HepG2 (cell line): ENCODE data around the gene CRKL. TPM values are rescaled to one million over a fixed set of nuclear protein-coding genes. Genes with fewer than 3 reads are reported as not detected.

Experiments used
- ATAC-seq: fragments of 200-7000 bp; cut with Tn5 transposase; 3 replicates; pipeline ENCODE4 v1.9.1; 2020; ENCODE audit warnings: mild to moderate bottlenecking, moderate library complexity
- BruUV-seq: library from RNA; stranded (reverse); fragments of 400-500 nt; replicated peaks from 2 replicates; lab custom pipeline; 2021; lab: Mats Ljungman, UMichigan
- CTCF ChIA-PET: fragments of 300-600 bp; formaldehyde crosslinking; extraction: SDS; loops from one replicate; lab custom pipeline; 2021; ENCODE audit warnings: low total read pairs, inconsistent platforms, low intra/inter-chr PET ratio; lab: Yijun Ruan, JAX
- POLR2A ChIA-PET: fragments of 350-600 bp; sonication (Branson Sonifier 250); formaldehyde crosslinking; loops from one replicate; lab custom pipeline; 2020; ENCODE audit warnings: antibody characterized with exemption, inconsistent platforms; lab: Yijun Ruan, JAX
- DNase-seq: peaks from one replicate; pipeline ENCODE4 v3.0.0-alpha.2; 2015; ENCODE audit warnings: low spot score
- FAIRE-seq: peaks from 3 replicates; lab custom pipeline; 2011; peaks lifted over from hg19 to GRCh38; lab: Jason Lieb, UNC
- H2AFZ ChIP-seq: one replicate; pipeline ENCODE4 v1.6.1; 2011; ENCODE audit warnings: low read length, inconsistent platforms
- H3K27ac ChIP-seq: fragments of 300-600 bp; 3 replicates; pipeline ENCODE4 v1.8.0; 2011; ENCODE audit warnings: mixed run types, mild to moderate bottlenecking, mixed read lengths, low read length, inconsistent platforms; ENCODE audit not compliant: insufficient read depth; ENCODE audit errors: extremely low read length
- H3K27me3 ChIP-seq, 2 experiments: fragments of 200-600 bp in 1 of 2; 2 replicates in 1 of 2; 3 replicates in 1 of 2; pipeline versions ENCODE4 v1.6.0 to v1.8.0; 2011; ENCODE audit warnings: low read length in 2 of 2, mild to moderate bottlenecking in 2 of 2, moderate library complexity in 2 of 2, inconsistent platforms in 1 of 2; ENCODE audit not compliant: insufficient read depth in 2 of 2, control insufficient read depth in 1 of 2
- H3K36me3 ChIP-seq, 2 experiments: fragments of 200-600 bp in 1 of 2; replicated peaks in 1 of 2; 2 replicates in 1 of 2; 3 replicates in 1 of 2; pipeline versions ENCODE4 v1.5.1 to v1.8.0; 2011; ENCODE audit warnings: low read length in 2 of 2, inconsistent platforms in 1 of 2; ENCODE audit not compliant: insufficient read depth in 2 of 2, control insufficient read depth in 1 of 2
- H3K4me1 ChIP-seq: 2 replicates; pipeline ENCODE4 v1.5.1; 2012; ENCODE audit warnings: low read length, inconsistent platforms; ENCODE audit not compliant: insufficient read depth
- H3K4me2 ChIP-seq: 2 replicates; pipeline ENCODE4 v1.6.0; 2011; ENCODE audit warnings: low read depth, low read length, inconsistent platforms
- H3K4me3 ChIP-seq, 3 experiments: fragments of 200-600 bp in 1 of 3; sonication (generic), shearing (Covaris generic) in 1 of 3; replicated peaks in 1 of 3; 2 replicates each; pipeline ENCODE4 v1.5.1; 2011 to 2016; ENCODE audit warnings: low read length in 3 of 3, inconsistent platforms in 2 of 3, low read depth in 2 of 3, mild to moderate bottlenecking in 2 of 3, control low read depth in 1 of 3, mixed read lengths in 1 of 3; ENCODE audit not compliant: insufficient read depth in 1 of 3
- H3K79me2 ChIP-seq: one replicate; pipeline ENCODE4 v1.6.1; 2011; ENCODE audit warnings: low read length, inconsistent platforms; ENCODE audit not compliant: insufficient read depth
- H3K9ac ChIP-seq: 2 replicates; pipeline ENCODE4 v1.6.0; 2011; ENCODE audit warnings: mild to moderate bottlenecking, low read depth, low read length, inconsistent platforms; ENCODE audit not compliant: insufficient read depth
- H3K9me3 ChIP-seq: 2 replicates; pipeline ENCODE4 v1.5.1; 2012; ENCODE audit warnings: mild to moderate bottlenecking, low read length
- H4K20me1 ChIP-seq: 2 replicates; pipeline ENCODE4 v1.6.0; 2011; ENCODE audit warnings: inconsistent platforms, mild to moderate bottlenecking, low read length, moderate library complexity; ENCODE audit not compliant: insufficient read depth
- FOXP1 ChIP-seq, 2 experiments: fragments of 450-650 bp in 1 of 2; IDR thresholded peaks; 2 replicates each; pipeline ENCODE4 v1.6.1; 2017 to 2018; ENCODE audit warnings: antibody characterized with exemption in 1 of 2
- KMT2B ChIP-seq: IDR thresholded peaks from 2 replicates; pipeline ENCODE4 v1.6.1; 2016; ENCODE audit warnings: missing genetic modification reagents, missing compliant biosample characterization
- SNAPC2 ChIP-seq: sonication (generic); formaldehyde crosslinking; IDR thresholded peaks from 2 replicates; pipeline ENCODE4 v1.8.1; 2022; ENCODE audit warnings: mild to moderate bottlenecking, missing genetic modification reagents
- TBX2 ChIP-seq: sonication (generic); formaldehyde crosslinking; IDR thresholded peaks from 2 replicates; pipeline ENCODE4 v1.5.0; 2020; ENCODE audit warnings: missing genetic modification reagents, mild to moderate bottlenecking, borderline replicate concordance
- ZFY ChIP-seq: sonication (generic); formaldehyde crosslinking; IDR thresholded peaks from 2 replicates; pipeline ENCODE4 v1.4.0; 2020; ENCODE audit warnings: missing genetic modification reagents
- WGBS: methylation state at CpG from one replicate; pipeline ENCODE4 v1.1.6; 2017; ENCODE audit warnings: low lambda C conversion rate; 5-methylcytosine and 5-hydroxymethylcytosine counted together
- in situ Hi-C: cut with HindIII; loops from 2 replicates; pipeline ENCODE4 v1.10.0; 2017; ENCODE audit warnings: low pct_unique_long_range_greater_than_20kb; ENCODE audit not compliant: extremely low pct_ligation_motif_present
- intact Hi-C: fragments of 100-400 bp; cut with micrococcal nuclease; formaldehyde crosslinking; loops from one replicate; pipeline ENCODE4 v1.10.0; 2022; ENCODE audit not compliant: unreplicated experiment
- polyA plus RNA-seq, 8 experiments: library from polyadenylated mRNA; depleted of rRNA in 3 of 8; stranded (reverse) in 7 of 8; unstranded in 1 of 8; fragments of >200 nt; fragmentation: Illumina TruSeq in 4 of 8; extraction: Trizol in 4 of 8; gene quantifications; 2 replicates each; pipeline versions ENCODE4 v1.2.1 to v1.2.3, GENCODE V29; 2011 to 2016; ENCODE audit warnings: low read depth in 4 of 8, missing spikeins in 1 of 8, mixed read lengths in 1 of 8; ENCODE audit not compliant: insufficient read depth in 1 of 8
- total RNA-seq, 5 experiments: library from RNA; depleted of rRNA; stranded (reverse); fragments of >200 nt; fragmentation: Illumina TruSeq; extraction: Trizol; gene quantifications; 2 replicates each; pipeline ENCODE4 v1.2.3, GENCODE V29; 2016; ENCODE audit warnings: low read depth in 1 of 5

CRKL gene
- total and polyA plus RNA-seq, 2 of the 13 experiments (the other 11 are each of a cell fraction or from before 2014, with no cell fraction given): 37.4 to 60.6 TPM

- TF ChIP-seq FOXP1 (IDR thresholded peaks at IDR 0.05) (no peak), FOXP1 (CRISPR knock-in tag; IDR thresholded peaks at IDR 0.05) (no peak)
These were observed 47.0 kb downstream of the CRKL start (continued) for GRCh38 chr22:20964090-20964798.

- Histone ChIP-seq H2AFZ (no peak overlapping the region), H3K4me2 (peak overlapping the region; percentile 99), H3K4me3 (peak overlapping the region; percentile 61 to 72 (median 72)), H3K4me1 (peaks cover 56% of the 10 kb centered on the region), H3K27me3 (no peaks in the 10 kb centered on the region), H3K27ac (peak overlapping the region; percentile 69), H3K9ac (peak overlapping the region; percentile 75), H4K20me1 (no peaks in the 10 kb centered on the region), H3K79me2 (peaks cover 4% of the 10 kb centered on the region), H3K36me3 (no peaks in the 10 kb centered on the region), H3K9me3 (no peaks in the 10 kb centered on the region)
- in situ Hi-C loops (no loop called here), intact Hi-C loops (loop anchor here (5.0 kb wide), 1 partner anchor 77 kb away; no protein-coding TSS in a partner anchor)
- FAIRE-seq (no peak), ATAC-seq (no peak), DNase-seq (no peak)
- POLR2A ChIA-PET: interaction anchor here (1.1 to 3.9 kb wide), 2 partner anchors 16 to 38 kb away, joined by 3 to 33 read pairs; partner anchors contain the start of gene LZTR1
- BruUV-seq: no TSS peak
- CTCF ChIA-PET: interaction anchor here (1.0 kb wide), 1 partner anchor 79 kb away, joined by 3 read pairs; no protein-coding TSS in a partner anchor
- TF ChIP-seq SNAPC2 (CRISPR knock-in tag) (no peak), ZFY (CRISPR knock-in tag) (peak; percentile 44; the same call in 1 of the 2 replicates), KMT2B (CRISPR knock-in tag) (no peak), TBX2 (CRISPR knock-in tag) (0 out of 2 replicates have a peak, but pooled peaks have one; percentile 4)
- WGBS: 0% methylated on average over 6 of the region's 28 CpGs
These were observed 47.5 kb downstream of the CRKL start for GRCh38 chr22:20964799-20965103.
